Activated CD8-positive, alpha-beta memory T cell treated with anti-CD3 and anti-CD28 coated beads, Interleukin-2, amount 10 ng/mL, durations not matched to agents 7 days and 5 days (primary cell): ENCODE results near the gene OR4F15. TPM values are rescaled to one million over a fixed set of nuclear protein-coding genes. Genes with fewer than 3 reads are reported as not detected.
"Not testable (repeated sequence)": the region's sequence is repeated elsewhere in the genome, so short reads cannot be mapped to it uniquely, and the experiment has no call there.

Experiments used
- ATAC-seq: fragments of 150-1000 bp; cut with Tn5 transposase; one replicate; pipeline ENCODE4 v1.10.0; 2021; ENCODE audit warnings: moderate library complexity
- CTCF ChIA-PET: fragments of 350-600 bp; sonication (Branson Sonifier 250); formaldehyde crosslinking; loops from one replicate; lab custom pipeline; 2021; ENCODE audit warnings: antibody characterized with exemption; lab: Charles Lee
- DNase-seq: peaks from one replicate; pipeline ENCODE4 v3.0.0-alpha.2; 2020
- H3K27ac Mint-ChIP-seq: one replicate; pipeline ENCODE4 v1.8.0; 2021; ENCODE audit warnings: mild to moderate bottlenecking, mixed read lengths
- H3K27me3 Mint-ChIP-seq: one replicate; pipeline ENCODE4 v1.8.0; 2021; ENCODE audit warnings: mixed read lengths
- H3K36me3 Mint-ChIP-seq: one replicate; pipeline ENCODE4 v1.8.0; 2021; ENCODE audit warnings: mild to moderate bottlenecking, mixed read lengths
- H3K4me1 Mint-ChIP-seq: one replicate; pipeline ENCODE4 v1.8.0; 2021; ENCODE audit warnings: mixed read lengths
- H3K4me3 Mint-ChIP-seq: one replicate; pipeline ENCODE4 v1.8.0; 2021; ENCODE audit warnings: mild to moderate bottlenecking, moderate library complexity, mixed read lengths
- H3K9me3 Mint-ChIP-seq: one replicate; pipeline ENCODE4 v1.8.0; 2022; ENCODE audit warnings: low read depth, mixed read lengths
- total RNA-seq, 2 experiments: library from RNA; stranded (reverse); gene quantifications; one replicate each; pipeline ENCODE4 v1.2.3, GENCODE V29; 2021

Gene OR4F15
- not detected for total RNA-seq

GRCh38 chr15:101811902-101812301 lies at the start of gene OR4F15:
TSS of gene OR4F15 (plus strand) at chr15:101812202. CDS start at chr15:101818187, 5,985 bp downstream.
- Mint-ChIP-seq H3K27me3 (peaks cover 31% of the 10 kb centered on the region), H3K27ac (no peak within 1 kb of the TSS), H3K4me1 (no peaks in the 10 kb centered on the region), H3K36me3 (no peaks in the 10 kb centered on the region), H3K4me3 (no peak within 1 kb of the TSS), H3K9me3 (no peaks in the 10 kb centered on the region)
- DNase-seq (no peak), ATAC-seq (no peak)
- CTCF ChIA-PET, result no interaction called here

- H3K4me3 Mint-ChIP-seq, ATAC-seq, H3K4me1 Mint-ChIP-seq, H3K27me3 Mint-ChIP-seq, CTCF ChIA-PET, H3K27ac Mint-ChIP-seq, H3K36me3 Mint-ChIP-seq, DNase-seq, H3K9me3 Mint-ChIP-seq: not testable (repeated sequence)
Measured at GRCh38 chr15:101764669-101765339, 47.2 kb upstream of the OR4F15 start.

DNA sequence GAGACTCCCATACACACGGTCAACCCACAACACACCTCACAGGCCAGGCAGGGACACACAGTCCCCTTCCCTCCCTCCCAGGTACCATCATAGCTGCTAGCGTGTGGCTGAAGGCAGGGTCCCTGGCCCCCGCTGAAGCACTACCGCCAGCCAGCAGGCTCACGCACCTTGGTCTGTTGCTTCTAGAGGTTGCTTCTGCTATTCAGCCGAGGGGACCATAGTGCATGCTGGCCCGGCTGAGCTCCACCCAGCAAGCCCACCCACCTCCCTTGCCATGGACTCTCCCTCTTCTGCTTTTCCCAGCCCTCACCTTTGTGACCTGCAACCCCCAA lies 46.7 kb upstream of the OR4F15 start:
- H3K27me3 Mint-ChIP-seq, H3K36me3 Mint-ChIP-seq, ATAC-seq, H3K4me1 Mint-ChIP-seq, H3K27ac Mint-ChIP-seq, H3K9me3 Mint-ChIP-seq, H3K4me3 Mint-ChIP-seq, DNase-seq, CTCF ChIA-PET: not testable (repeated sequence)

DNA sequence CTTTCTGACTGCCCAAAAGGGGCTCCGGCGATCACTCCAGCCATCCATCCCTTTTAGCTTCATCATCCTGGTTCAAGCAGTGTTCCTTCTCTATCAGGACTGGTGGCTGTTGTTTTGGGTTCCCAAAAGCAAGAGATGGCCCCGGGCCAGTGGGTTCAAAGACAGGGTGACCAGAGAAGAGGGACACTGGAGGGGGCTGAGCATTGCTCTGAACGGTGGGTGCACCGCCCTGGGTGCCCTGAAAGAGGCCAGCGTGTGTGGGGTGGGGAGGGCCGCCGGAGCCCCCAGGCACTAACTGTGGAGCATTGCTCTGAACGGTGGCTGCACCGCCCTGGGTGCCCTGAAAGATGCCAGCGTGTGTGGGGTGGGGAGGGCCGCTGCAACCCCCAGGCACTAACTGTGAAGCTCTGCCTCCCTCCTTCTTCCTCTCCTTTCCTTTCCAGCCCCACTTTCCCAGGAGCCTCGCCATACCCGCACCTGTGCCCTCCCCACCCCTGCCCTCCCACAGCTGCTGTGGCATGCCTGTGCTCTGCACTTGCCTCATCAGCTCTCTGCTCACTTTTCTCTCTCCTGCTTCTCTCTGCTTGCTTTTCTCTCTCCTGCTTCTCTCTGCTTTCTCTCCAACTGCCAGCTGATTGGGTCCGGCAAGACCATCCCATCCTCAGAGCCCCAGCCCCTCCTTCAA lies 46.1 kb upstream of the OR4F15 start:
- DNase-seq (no peak), ATAC-seq (no peak)
- CTCF ChIA-PET, result no interaction called here
- Mint-ChIP-seq H3K27ac (no peak overlapping the region), H3K27me3 (no peaks in the 10 kb centered on the region), H3K36me3 (no peaks in the 10 kb centered on the region), H3K4me1 (no peaks in the 10 kb centered on the region), H3K4me3 (no peak overlapping the region), H3K9me3 (no peaks in the 10 kb centered on the region)

DNA sequence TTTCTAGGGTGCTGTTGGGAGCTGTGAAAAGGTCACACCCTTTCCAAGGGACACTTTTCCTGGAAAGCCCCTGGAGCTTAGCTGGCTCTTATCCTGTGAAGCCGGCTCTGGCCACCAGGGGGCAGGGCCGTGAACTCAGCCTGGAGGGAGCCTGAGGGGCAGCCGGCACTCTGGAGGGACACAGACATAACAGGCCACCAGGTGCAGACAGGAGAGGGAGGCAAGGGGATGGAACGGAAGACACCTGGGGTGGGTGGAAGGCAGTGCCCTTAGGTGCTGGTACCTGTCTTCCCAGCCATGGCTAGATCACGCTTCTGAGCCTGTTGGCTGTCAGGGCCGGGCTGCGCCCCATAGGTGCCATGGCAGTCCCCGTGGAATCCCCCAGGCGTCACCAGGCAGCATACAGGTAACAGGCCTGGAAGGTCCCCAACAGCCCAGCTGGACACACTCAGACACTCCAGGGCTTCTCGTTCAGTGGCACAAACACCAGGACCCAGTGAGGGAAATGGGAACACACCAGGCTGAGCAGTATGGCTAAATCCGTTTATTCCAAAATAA lies 44.8 kb upstream of the OR4F15 start:
- ATAC-seq, H3K4me1 Mint-ChIP-seq, CTCF ChIA-PET, H3K27me3 Mint-ChIP-seq, H3K36me3 Mint-ChIP-seq, H3K9me3 Mint-ChIP-seq, DNase-seq, H3K27ac Mint-ChIP-seq, H3K4me3 Mint-ChIP-seq: not testable (repeated sequence)

GRCh38 chr15:101772921-101773320 lies 39.1 kb upstream of the OR4F15 start:
- no peak for DNase-seq
- H3K36me3 Mint-ChIP-seq, result no peaks in the 10 kb centered on the region
- CTCF ChIA-PET, result no interaction called here
- H3K27me3 Mint-ChIP-seq, result no peaks in the 10 kb centered on the region
- H3K4me3 Mint-ChIP-seq, result no peak overlapping the region
- H3K27ac Mint-ChIP-seq, result no peak overlapping the region
- ATAC-seq, result no peak
- H3K9me3 Mint-ChIP-seq, result no peaks in the 10 kb centered on the region
- no peaks in the 10 kb centered on the region for H3K4me1 Mint-ChIP-seq

DNA sequence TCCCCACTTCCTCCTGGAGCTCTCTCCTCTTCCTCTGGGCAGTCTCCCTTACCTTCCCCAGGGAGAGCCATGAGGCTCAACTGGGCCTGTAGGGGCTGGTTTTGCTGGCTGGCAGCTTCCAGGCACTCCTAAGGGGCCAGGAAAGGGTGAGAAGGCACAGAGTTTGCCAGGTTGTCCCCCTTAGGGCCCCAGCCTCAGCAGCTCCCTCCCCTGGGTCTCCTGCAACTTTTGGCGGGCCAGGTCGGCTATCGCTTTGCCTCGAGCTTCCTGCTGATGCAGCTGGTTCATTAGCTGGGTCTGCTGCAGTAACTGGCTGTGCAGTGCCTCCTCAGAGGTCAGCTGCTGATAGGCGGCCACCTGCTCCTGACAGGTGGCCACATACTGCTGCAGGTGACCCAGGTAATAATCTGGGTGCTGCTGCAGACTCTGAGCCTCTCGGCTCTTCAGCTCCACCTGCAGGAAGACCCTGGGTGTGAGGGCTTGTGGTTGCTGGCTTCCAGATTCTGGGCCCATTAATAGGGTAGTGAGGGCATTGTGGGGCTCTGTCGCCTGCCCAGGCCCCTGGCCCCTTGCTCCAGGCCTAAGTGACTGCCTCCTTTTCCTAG lies 38.4 kb upstream of the OR4F15 start:
- Mint-ChIP-seq H3K27ac (no peak overlapping the region), H3K4me1 (no peaks in the 10 kb centered on the region), H3K4me3 (no peak overlapping the region), H3K27me3 (no peaks in the 10 kb centered on the region), H3K9me3 (no peaks in the 10 kb centered on the region), H3K36me3 (no peaks in the 10 kb centered on the region)
- DNase-seq, result no peak
- ATAC-seq, result no peak
- CTCF ChIA-PET, result no interaction called here

- DNase-seq (no peak), ATAC-seq (no peak)
- H3K27me3 Mint-ChIP-seq, result no peaks in the 10 kb centered on the region
- no peak overlapping the region for H3K4me3 Mint-ChIP-seq
- H3K27ac Mint-ChIP-seq, result no peak overlapping the region
- no peaks in the 10 kb centered on the region for H3K9me3 Mint-ChIP-seq
- H3K36me3 Mint-ChIP-seq, result no peaks in the 10 kb centered on the region
- CTCF ChIA-PET, result no interaction called here
- H3K4me1 Mint-ChIP-seq, result peaks cover 3% of the 10 kb centered on the region
Measured at GRCh38 chr15:101775136-101775535, 36.9 kb upstream of the OR4F15 start.

DNA sequence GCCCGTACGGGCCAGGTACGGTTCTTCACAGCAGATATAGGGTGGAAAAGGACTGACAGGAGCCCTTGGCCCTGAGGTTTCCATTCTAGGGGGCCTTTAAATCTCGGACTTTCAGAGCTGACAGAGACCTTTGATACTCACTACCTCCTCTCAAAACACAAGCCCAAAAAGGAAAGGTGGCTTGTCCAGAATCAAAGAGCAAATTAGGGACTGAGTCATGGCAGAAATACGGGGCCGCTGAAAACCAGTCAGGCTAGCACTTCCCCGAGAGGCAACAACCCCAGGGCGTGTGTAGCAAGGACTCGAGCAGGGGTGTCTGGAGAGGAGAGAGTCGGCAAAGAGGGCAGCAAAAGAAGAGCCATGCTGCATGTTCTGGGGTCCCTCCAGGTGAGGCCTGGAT lies 33.4 kb upstream of the OR4F15 start:
- DNase-seq, H3K9me3 Mint-ChIP-seq, H3K27me3 Mint-ChIP-seq, H3K36me3 Mint-ChIP-seq, H3K4me3 Mint-ChIP-seq, CTCF ChIA-PET, ATAC-seq, H3K27ac Mint-ChIP-seq, H3K4me1 Mint-ChIP-seq: not testable (repeated sequence)

DNA sequence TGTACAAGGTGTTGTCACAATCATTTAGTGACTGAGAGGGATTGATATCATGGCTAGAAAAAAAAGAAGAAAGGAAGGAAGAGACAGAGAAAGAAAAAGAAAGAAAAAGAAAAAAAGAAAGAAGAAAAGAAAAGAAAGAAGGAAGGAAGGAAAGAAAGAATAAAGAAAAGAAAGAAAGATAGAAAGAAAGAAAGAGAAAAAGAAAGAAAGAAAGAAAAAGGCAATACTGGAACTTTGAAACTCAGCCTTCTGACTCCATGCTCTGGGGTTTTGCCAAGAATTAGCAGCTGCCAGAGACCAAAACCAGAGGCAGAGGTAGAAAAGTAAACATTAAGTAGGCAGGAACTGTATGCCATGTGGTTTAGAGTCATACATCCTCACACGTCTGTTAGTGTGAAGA lies 31.8 kb upstream of the OR4F15 start:
- H3K36me3 Mint-ChIP-seq, DNase-seq, H3K27ac Mint-ChIP-seq, ATAC-seq, H3K9me3 Mint-ChIP-seq, CTCF ChIA-PET, H3K4me3 Mint-ChIP-seq, H3K4me1 Mint-ChIP-seq, H3K27me3 Mint-ChIP-seq: not testable (repeated sequence)

GRCh38 chr15:101781928-101782327 lies 30.1 kb upstream of the OR4F15 start:
- CTCF ChIA-PET, result no interaction called here
- DNase-seq (no peak), ATAC-seq (no peak)
- H3K9me3 Mint-ChIP-seq, result no peaks in the 10 kb centered on the region
- no peak overlapping the region for H3K4me3 Mint-ChIP-seq
- H3K4me1 Mint-ChIP-seq, result peaks cover 3% of the 10 kb centered on the region
- no peaks in the 10 kb centered on the region for H3K36me3 Mint-ChIP-seq
- H3K27ac Mint-ChIP-seq, result no peak overlapping the region
- peaks cover 14% of the 10 kb centered on the region for H3K27me3 Mint-ChIP-seq

GRCh38 chr15:101784644-101785043 lies 27.4 kb upstream of the OR4F15 start:
- H3K4me3 Mint-ChIP-seq, result no peak overlapping the region
- CTCF ChIA-PET, result no interaction called here
- peaks cover 16% of the 10 kb centered on the region for H3K27me3 Mint-ChIP-seq
- H3K4me1 Mint-ChIP-seq, result peaks cover 3% of the 10 kb centered on the region
- no peak overlapping the region for H3K27ac Mint-ChIP-seq
- no peaks in the 10 kb centered on the region for H3K9me3 Mint-ChIP-seq
- ATAC-seq (no peak), DNase-seq (no peak)
- no peaks in the 10 kb centered on the region for H3K36me3 Mint-ChIP-seq

DNA sequence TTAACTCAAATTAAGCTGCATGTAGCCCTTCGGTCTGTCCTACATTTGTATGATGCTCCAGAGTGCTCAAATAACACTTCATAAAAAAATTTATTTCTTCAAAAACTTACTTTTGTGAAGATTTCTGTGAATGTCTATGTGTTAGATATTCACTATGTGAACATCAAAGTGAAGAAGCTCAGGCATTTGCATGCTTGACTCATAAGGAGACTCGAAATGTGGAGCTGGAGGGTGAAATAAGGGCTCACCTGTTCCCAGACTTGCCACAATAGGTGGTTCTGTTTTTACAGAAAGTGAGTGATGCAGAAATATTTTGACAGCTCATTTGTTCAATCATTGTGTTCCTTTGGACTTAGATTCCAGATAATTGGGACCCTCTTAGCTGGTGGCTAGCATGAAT lies 25.6 kb upstream of the OR4F15 start:
- H3K4me3 Mint-ChIP-seq, H3K36me3 Mint-ChIP-seq, DNase-seq, H3K27ac Mint-ChIP-seq, H3K4me1 Mint-ChIP-seq, ATAC-seq, CTCF ChIA-PET, H3K9me3 Mint-ChIP-seq: not testable (repeated sequence)
- peaks cover 16% of the 10 kb centered on the region for H3K27me3 Mint-ChIP-seq

DNA sequence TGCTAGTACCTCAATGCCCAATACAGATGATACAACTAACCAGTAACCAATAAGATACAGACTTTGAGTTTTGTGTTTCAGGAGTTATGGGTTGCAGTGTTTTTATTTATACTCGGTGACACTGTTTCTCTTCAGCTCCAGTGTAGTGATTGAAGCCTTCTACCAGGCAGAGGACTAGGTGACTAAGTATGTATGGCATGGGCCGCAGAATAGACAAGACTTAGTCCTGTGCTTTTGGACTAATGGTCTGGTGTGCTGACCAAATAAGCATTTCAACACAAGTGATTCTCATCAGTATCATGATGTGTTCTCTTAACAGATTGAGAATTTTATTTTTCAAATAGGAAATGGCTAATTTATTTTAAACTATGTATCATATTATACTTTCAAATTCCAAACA lies 24.0 kb upstream of the OR4F15 start:
- H3K36me3 Mint-ChIP-seq, H3K9me3 Mint-ChIP-seq, DNase-seq, H3K4me3 Mint-ChIP-seq, H3K4me1 Mint-ChIP-seq, ATAC-seq, CTCF ChIA-PET, H3K27ac Mint-ChIP-seq: not testable (repeated sequence)
- peaks cover 19% of the 10 kb centered on the region for H3K27me3 Mint-ChIP-seq
